WTC11 (cell line): Measurements from ENCODE around the gene IL27RA. TPM values are rescaled to one million over a fixed set of nuclear protein-coding genes. Genes with fewer than 3 reads are reported as not detected.

ENCODE experiments used
- ATAC-seq: fragments of 200-7000 bp; cut with Tn5 transposase; 2 replicates; pipeline ENCODE4 v1.10.0; 2021; ENCODE audit warnings: mild to moderate bottlenecking, moderate library complexity
- CTCF ChIA-PET: fragments of 300-600 bp; sonication (Branson Sonifier 250); formaldehyde crosslinking; loops from one replicate; lab custom pipeline; 2021; ENCODE audit warnings: antibody characterized with exemption; lab: Charles Lee
- POLR2A ChIA-PET: fragments of 350-600 bp; sonication (Branson Sonifier 250); formaldehyde crosslinking; loops from one replicate; lab custom pipeline; 2021; ENCODE audit warnings: antibody characterized with exemption; lab: Charles Lee
- DNase-seq: peaks from one replicate; pipeline ENCODE4 v3.0.0; 2021; ENCODE audit warnings: low spot score
- H3K27ac Mint-ChIP-seq: 2 replicates; pipeline ENCODE4 v1.8.0; 2021; ENCODE audit warnings: mixed read lengths
- H3K27me3 Mint-ChIP-seq: 2 replicates; pipeline ENCODE4 v1.8.0; 2021; ENCODE audit warnings: low read depth, mild to moderate bottlenecking, moderate library complexity, mixed read lengths
- H3K36me3 Mint-ChIP-seq: 2 replicates; pipeline ENCODE4 v1.8.0; 2021; ENCODE audit warnings: mixed read lengths
- H3K4me1 Mint-ChIP-seq: 2 replicates; pipeline ENCODE4 v1.8.0; 2022; ENCODE audit warnings: mixed read lengths
- H3K4me3 Mint-ChIP-seq: 2 replicates; pipeline ENCODE4 v1.8.0; 2021; ENCODE audit warnings: mild to moderate bottlenecking, moderate library complexity, mixed read lengths
- H3K9me3 Mint-ChIP-seq: 2 replicates; pipeline ENCODE4 v1.8.0; 2021; ENCODE audit warnings: mixed read lengths
- ELF4 ChIP-seq: sonication (generic); formaldehyde crosslinking; IDR thresholded peaks from 2 replicates; pipeline ENCODE4 v1.8.1; 2022; ENCODE audit warnings: low read depth, mild to moderate bottlenecking, moderate library complexity, missing genetic modification reagents
- ETV6 ChIP-seq: sonication (generic); formaldehyde crosslinking; IDR thresholded peaks from 2 replicates; pipeline ENCODE4 v1.8.1; 2022; ENCODE audit warnings: mild to moderate bottlenecking, missing genetic modification reagents
- FOXP1 ChIP-seq: sonication (generic); formaldehyde crosslinking; IDR thresholded peaks from 2 replicates; pipeline ENCODE4 v1.8.0; 2022; ENCODE audit warnings: missing genetic modification reagents, mild to moderate bottlenecking, moderate library complexity, borderline replicate concordance
- JAZF1 ChIP-seq: fragments of 250-450 bp; sonication (Bioruptor Pico); IDR thresholded peaks from 2 replicates; pipeline ENCODE4 v1.9.0; 2021; ENCODE audit warnings: moderate library complexity, mild to moderate bottlenecking, inconsistent platforms
- PRRX2 ChIP-seq: fragments of 250-450 bp; sonication (Bioruptor Pico); IDR thresholded peaks from 2 replicates; pipeline ENCODE4 v1.8.0; 2021; ENCODE audit warnings: mild to moderate bottlenecking
- SOX15 ChIP-seq: fragments of 250-450 bp; sonication (Bioruptor Pico); IDR thresholded peaks from 2 replicates; pipeline ENCODE4 v1.9.0; 2021; ENCODE audit warnings: mild to moderate bottlenecking
- ZBTB21 ChIP-seq: sonication (generic); formaldehyde crosslinking; IDR thresholded peaks from 2 replicates; pipeline ENCODE4 v1.8.1; 2023; ENCODE audit warnings: mild to moderate bottlenecking, missing genetic modification reagents, borderline replicate concordance
- ZNF121 ChIP-seq: sonication (generic); formaldehyde crosslinking; IDR thresholded peaks from 2 replicates; pipeline ENCODE4 v1.8.0; 2023; ENCODE audit warnings: missing genetic modification reagents
- ZNF263 ChIP-seq: sonication (generic); formaldehyde crosslinking; IDR thresholded peaks from 2 replicates; pipeline ENCODE4 v1.8.1; 2022; ENCODE audit warnings: low read depth, mild to moderate bottlenecking, moderate library complexity, missing genetic modification reagents
- total RNA-seq: library from RNA; stranded (reverse); gene quantifications from 3 replicates; pipeline ENCODE4 v1.2.3, GENCODE V29; 2021
- TF ChIP-seq, protein P1 (sequence below): sonication (generic); formaldehyde crosslinking; IDR thresholded peaks from 2 replicates; pipeline ENCODE4 v1.8.1; 2023; ENCODE audit warnings: mild to moderate bottlenecking, missing genetic modification reagents, moderate library complexity
- TF ChIP-seq, protein P2 (sequence below): sonication (generic); formaldehyde crosslinking; IDR thresholded peaks from 2 replicates; pipeline ENCODE4 v1.8.0; 2022; ENCODE audit warnings: missing genetic modification reagents
- TF ChIP-seq, protein P3 (sequence below): sonication (generic); formaldehyde crosslinking; IDR thresholded peaks from 2 replicates; pipeline ENCODE4 v1.8.1; 2022; ENCODE audit warnings: low read depth, mild to moderate bottlenecking, moderate library complexity, missing genetic modification reagents, borderline replicate concordance
- TF ChIP-seq, protein P4 (sequence below): fragments of 250-450 bp; sonication (Bioruptor Pico); IDR thresholded peaks from 2 replicates; pipeline ENCODE4 v1.9.0; 2021; ENCODE audit warnings: moderate library complexity, mild to moderate bottlenecking, inconsistent platforms, borderline replicate concordance
- TF ChIP-seq, protein P5 (sequence below): sonication (generic); formaldehyde crosslinking; IDR thresholded peaks from 2 replicates; pipeline ENCODE4 v1.8.1; 2022; ENCODE audit warnings: mild to moderate bottlenecking, moderate library complexity, missing genetic modification reagents

Gene IL27RA
- total RNA-seq, 1 experiment from 2014 or later: 12.2 TPM

DNA sequence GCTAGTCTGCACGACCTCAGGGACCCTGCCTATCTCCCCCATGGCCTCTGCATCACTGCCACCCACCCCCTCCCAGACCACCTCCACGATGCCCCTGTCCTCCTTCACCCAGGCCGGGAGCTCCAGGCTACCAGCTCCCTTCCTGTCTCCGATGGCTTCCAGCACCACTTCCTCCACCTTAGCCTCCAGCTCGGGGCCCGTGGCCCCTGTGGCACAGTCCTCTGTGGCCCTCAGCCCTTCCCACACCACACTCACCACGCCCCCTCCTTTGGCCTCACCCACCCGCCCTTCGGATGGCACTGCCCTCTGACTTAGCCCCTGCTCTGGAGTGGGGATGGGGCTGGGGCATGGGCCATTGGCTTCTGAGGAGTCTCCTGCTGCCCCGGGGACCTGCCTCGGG is 23.2 kb downstream of the IL27RA start (continued):
- TF ChIP-seq JAZF1 (CRISPR knock-in tag) (no peak), ZNF121 (CRISPR knock-in tag) (no peak), SOX15 (no peak)

DNA sequence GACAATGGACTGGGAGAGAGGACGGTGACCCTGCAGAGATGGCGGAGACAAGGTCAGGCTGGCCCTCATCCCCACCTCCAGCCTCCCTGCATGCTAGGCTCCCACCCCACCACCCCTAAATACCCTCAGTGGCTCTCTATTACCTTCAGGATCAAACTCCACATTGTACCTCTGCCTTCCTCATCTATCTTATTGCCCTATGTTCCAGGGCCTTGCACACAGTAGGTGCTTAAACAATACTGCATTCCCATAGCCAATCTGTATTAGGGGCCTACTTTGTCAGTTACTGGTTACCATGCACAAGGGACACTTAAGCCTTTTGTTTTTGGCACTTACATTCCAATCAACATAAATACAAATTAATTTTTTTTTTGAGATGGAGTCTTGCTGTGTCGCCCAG is 23.8 kb downstream of the IL27RA start:
- Mint-ChIP-seq H3K27me3 (peaks cover 32% of the 10 kb centered on the region), H3K4me3 (no peak overlapping the region), H3K9me3 (no peaks in the 10 kb centered on the region), H3K36me3 (peaks cover 8% of the 10 kb centered on the region), H3K27ac (no peak overlapping the region), H3K4me1 (peaks cover 11% of the 10 kb centered on the region)
- no peak for TF ChIP-seq FOXP1 (CRISPR knock-in tag)
- TF ChIP-seq, protein P1, sequence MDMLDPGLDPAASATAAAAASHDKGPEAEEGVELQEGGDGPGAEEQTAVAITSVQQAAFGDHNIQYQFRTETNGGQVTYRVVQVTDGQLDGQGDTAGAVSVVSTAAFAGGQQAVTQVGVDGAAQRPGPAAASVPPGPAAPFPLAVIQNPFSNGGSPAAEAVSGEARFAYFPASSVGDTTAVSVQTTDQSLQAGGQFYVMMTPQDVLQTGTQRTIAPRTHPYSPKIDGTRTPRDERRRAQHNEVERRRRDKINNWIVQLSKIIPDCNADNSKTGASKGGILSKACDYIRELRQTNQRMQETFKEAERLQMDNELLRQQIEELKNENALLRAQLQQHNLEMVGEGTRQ (CRISPR knock-in tag): no peak
- ChIA-PET CTCF (interaction anchor here (0.6 to 7.8 kb wide), 4 partner anchors 9 to 115 kb away, joined by 4 to 187 read pairs (median 85); partner anchors contain the start of genes MISP3 and RLN3), POLR2A (interaction anchor here (0.6 kb wide), 1 partner anchor 139 kb away, joined by 3 read pairs; no protein-coding TSS in a partner anchor)
- DNase-seq: no peak
- no peak for ATAC-seq

DNA sequence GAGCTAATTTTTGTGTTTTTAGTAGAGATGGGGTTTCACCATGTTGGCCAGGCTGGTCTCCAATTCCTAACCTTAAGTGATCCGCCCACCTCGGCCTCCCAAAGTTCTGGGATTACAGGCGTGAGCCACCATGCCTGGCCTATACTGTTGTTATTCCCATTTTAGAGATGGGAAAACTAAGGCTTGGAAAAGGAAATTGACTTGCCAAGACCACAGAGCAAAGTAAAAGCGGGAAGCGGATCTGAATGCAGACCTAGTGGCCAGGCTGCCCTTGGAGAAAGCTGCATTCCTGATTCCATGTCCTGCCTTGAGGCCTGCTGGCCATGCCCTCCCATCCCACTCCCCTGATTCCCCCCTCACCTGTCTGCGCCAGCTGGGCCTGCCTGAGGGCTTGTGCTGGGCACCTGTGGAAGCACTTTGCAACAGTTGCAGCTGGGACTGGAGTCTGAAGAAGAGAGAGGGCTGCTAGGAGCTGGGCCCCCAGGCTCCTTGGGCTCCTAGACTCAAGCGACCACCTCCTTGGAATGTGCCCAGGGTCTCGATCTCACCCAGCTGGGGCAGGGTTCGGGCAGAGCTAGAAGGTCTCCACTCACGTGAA is 24.6 kb downstream of the IL27RA start:
- ChIA-PET POLR2A (interaction anchor here (0.6 to 1.4 kb wide), 3 partner anchors 16 to 140 kb away, joined by 3 to 4 read pairs (median 3); partner anchors contain the start of gene MISP3), CTCF (interaction anchor here (0.8 to 7.8 kb wide), 10 partner anchors 10 to 183 kb away, joined by 3 to 187 read pairs (median 8); partner anchors contain the start of genes ASF1B, IL27RA and MISP3)
- Mint-ChIP-seq H3K4me1 (peaks cover 12% of the 10 kb centered on the region), H3K9me3 (no peaks in the 10 kb centered on the region), H3K27me3 (peaks cover 32% of the 10 kb centered on the region), H3K4me3 (peak overlapping the region; percentile 75), H3K27ac (no peak overlapping the region), H3K36me3 (peaks cover 6% of the 10 kb centered on the region)
- no peak for TF ChIP-seq PRRX2 (CRISPR knock-in tag)
- TF ChIP-seq, protein P2, sequence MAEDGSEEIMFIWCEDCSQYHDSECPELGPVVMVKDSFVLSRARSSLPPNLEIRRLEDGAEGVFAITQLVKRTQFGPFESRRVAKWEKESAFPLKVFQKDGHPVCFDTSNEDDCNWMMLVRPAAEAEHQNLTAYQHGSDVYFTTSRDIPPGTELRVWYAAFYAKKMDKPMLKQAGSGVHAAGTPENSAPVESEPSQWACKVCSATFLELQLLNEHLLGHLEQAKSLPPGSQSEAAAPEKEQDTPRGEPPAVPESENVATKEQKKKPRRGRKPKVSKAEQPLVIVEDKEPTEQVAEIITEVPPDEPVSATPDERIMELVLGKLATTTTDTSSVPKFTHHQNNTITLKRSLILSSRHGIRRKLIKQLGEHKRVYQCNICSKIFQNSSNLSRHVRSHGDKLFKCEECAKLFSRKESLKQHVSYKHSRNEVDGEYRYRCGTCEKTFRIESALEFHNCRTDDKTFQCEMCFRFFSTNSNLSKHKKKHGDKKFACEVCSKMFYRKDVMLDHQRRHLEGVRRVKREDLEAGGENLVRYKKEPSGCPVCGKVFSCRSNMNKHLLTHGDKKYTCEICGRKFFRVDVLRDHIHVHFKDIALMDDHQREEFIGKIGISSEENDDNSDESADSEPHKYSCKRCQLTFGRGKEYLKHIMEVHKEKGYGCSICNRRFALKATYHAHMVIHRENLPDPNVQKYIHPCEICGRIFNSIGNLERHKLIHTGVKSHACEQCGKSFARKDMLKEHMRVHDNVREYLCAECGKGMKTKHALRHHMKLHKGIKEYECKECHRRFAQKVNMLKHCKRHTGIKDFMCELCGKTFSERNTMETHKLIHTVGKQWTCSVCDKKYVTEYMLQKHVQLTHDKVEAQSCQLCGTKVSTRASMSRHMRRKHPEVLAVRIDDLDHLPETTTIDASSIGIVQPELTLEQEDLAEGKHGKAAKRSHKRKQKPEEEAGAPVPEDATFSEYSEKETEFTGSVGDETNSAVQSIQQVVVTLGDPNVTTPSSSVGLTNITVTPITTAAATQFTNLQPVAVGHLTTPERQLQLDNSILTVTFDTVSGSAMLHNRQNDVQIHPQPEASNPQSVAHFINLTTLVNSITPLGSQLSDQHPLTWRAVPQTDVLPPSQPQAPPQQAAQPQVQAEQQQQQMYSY (CRISPR knock-in tag): peak; percentile 62; the same call in 1 of the 2 replicates
- DNase-seq (no peak), ATAC-seq (no peak)

DNA sequence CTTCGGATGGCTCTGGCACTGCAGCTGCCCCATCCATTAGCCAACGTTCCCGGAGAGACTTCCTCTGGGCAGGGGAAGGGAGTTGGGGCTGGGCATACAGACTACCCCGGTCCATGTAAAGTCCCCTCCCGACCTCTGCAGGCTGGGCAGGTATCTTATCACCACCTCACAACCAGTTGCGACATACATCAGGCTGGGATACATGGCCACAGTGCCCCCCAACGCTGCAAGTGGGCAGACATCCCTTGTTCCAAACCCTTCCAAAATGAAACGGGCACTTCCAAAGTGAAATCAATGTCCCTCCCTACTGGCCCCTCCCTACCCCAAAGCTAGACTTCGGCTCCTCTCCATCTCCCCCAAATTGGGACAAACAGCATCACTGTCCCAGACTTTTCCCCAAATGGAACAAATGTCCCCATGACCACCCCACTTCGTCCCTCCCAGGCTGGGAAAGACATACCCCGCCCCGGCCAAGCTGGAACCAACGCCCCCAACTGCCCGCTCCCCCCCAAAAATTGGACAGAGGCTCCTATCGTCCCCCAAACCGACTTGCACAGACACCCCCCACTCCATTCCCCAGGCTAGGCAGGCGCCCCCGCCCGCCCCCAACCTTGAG is 25.3 kb downstream of the IL27RA start:
- Mint-ChIP-seq H3K4me3 (peak overlapping the region; percentile 75), H3K27ac (no peak overlapping the region), H3K4me1 (peaks cover 16% of the 10 kb centered on the region), H3K27me3 (peaks cover 32% of the 10 kb centered on the region), H3K9me3 (no peaks in the 10 kb centered on the region), H3K36me3 (peaks cover 4% of the 10 kb centered on the region)
- ATAC-seq: peak; percentile 27; the same call in 1 of the 2 replicates
- no peak for DNase-seq
- POLR2A ChIA-PET: interaction anchor here (0.8 to 1.4 kb wide), 5 partner anchors 8 to 178 kb away, joined by 3 to 5 read pairs (median 3); partner anchors contain the start of genes MISP3 and RFX1
- CTCF ChIA-PET: interaction anchor here (0.5 to 7.8 kb wide), 31 partner anchors 11 to 272 kb away, joined by 3 to 187 read pairs (median 5); partner anchors contain the start of genes ASF1B, DCAF15, IL27RA and MISP3
- TF ChIP-seq ELF4 (CRISPR knock-in tag) (no peak), ETV6 (CRISPR knock-in tag) (no peak), ZBTB21 (CRISPR knock-in tag) (no peak), FOXP1 (CRISPR knock-in tag) (no peak), ZNF263 (CRISPR knock-in tag) (no peak)
- TF ChIP-seq, protein P3, sequence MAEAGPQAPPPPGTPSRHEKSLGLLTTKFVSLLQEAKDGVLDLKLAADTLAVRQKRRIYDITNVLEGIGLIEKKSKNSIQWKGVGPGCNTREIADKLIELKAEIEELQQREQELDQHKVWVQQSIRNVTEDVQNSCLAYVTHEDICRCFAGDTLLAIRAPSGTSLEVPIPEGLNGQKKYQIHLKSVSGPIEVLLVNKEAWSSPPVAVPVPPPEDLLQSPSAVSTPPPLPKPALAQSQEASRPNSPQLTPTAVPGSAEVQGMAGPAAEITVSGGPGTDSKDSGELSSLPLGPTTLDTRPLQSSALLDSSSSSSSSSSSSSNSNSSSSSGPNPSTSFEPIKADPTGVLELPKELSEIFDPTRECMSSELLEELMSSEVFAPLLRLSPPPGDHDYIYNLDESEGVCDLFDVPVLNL (CRISPR knock-in tag): no peak
- TF ChIP-seq, protein P4, sequence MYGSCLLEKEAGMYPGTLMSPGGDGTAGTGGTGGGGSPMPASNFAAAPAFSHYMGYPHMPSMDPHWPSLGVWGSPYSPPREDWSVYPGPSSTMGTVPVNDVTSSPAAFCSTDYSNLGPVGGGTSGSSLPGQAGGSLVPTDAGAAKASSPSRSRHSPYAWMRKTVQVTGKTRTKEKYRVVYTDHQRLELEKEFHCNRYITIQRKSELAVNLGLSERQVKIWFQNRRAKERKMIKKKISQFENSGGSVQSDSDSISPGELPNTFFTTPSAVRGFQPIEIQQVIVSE: no peak
- TF ChIP-seq, protein P2 (CRISPR knock-in tag): no peak
- TF ChIP-seq, protein P5, sequence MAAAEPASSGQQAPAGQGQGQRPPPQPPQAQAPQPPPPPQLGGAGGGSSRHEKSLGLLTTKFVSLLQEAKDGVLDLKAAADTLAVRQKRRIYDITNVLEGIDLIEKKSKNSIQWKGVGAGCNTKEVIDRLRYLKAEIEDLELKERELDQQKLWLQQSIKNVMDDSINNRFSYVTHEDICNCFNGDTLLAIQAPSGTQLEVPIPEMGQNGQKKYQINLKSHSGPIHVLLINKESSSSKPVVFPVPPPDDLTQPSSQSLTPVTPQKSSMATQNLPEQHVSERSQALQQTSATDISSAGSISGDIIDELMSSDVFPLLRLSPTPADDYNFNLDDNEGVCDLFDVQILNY (CRISPR knock-in tag): no peak
